Psoas muscle (tissue), 8 donors: Measurements from ENCODE around the gene CATSPERB. TPM values are rescaled to one million over a fixed set of nuclear protein-coding genes. Genes with fewer than 3 reads are reported as not detected.

ENCODE experiments used
- ATAC-seq, 4 donors: fragments of 200-7000 bp; cut with Tn5 transposase; one replicate each; pipeline ENCODE4 v1.9.1; 2020; ENCODE audit warnings: moderate library complexity in 3 of 4, mild to moderate bottlenecking in 2 of 4
- DNase-seq, 2 donors: peaks; one replicate each; pipeline ENCODE4 v3.0.0-alpha.2; 2020
- H3K27ac ChIP-seq: fragments of 200-600 bp; one replicate; pipeline ENCODE4 v1.8.0; 2022
- H3K27me3 ChIP-seq, 3 donors: fragments of 200-600 bp in 1 of 3; one replicate each; pipeline versions ENCODE4 v1.6.1 to v1.8.0; 2013 to 2022; ENCODE audit warnings: low read length in 2 of 3, mild to moderate bottlenecking in 2 of 3, moderate library complexity in 1 of 3; ENCODE audit not compliant: insufficient read depth in 3 of 3
- H3K36me3 ChIP-seq, 2 donors: fragments of 200-600 bp in 1 of 2; one replicate each; pipeline versions ENCODE4 v1.6.1 to v1.8.0; 2013 to 2022; ENCODE audit warnings: low read depth in 1 of 2, mild to moderate bottlenecking in 1 of 2, moderate library complexity in 1 of 2; ENCODE audit not compliant: insufficient read depth in 1 of 2
- H3K4me1 ChIP-seq: fragments of 200-600 bp; one replicate; pipeline ENCODE4 v1.8.0; 2022
- H3K4me3 ChIP-seq: fragments of 200-600 bp; one replicate; pipeline ENCODE4 v1.8.0; 2022; ENCODE audit warnings: mild to moderate bottlenecking
- H3K9me3 ChIP-seq: fragments of 200-600 bp; one replicate; pipeline ENCODE4 v1.8.0; 2022
- CTCF ChIP-seq: fragments of 200-600 bp; IDR thresholded peaks from one replicate; pipeline ENCODE4 v1.8.0; 2022; ENCODE audit warnings: antibody characterized with exemption
- WGBS, 3 donors: extraction: QIAGEN DNeasy Blood & Tissue Kit; methylation state at CpG; one replicate each; pipeline versions ENCODE4 v1.1.6 to v1.1.7; 2013; 5-methylcytosine and 5-hydroxymethylcytosine counted together
- intact Hi-C, 2 donors: fragments of 100-400 bp; cut with DNase I; formaldehyde crosslinking; loops; one replicate each; pipeline versions ENCODE4 v1.11.0 to v1.14.2; 2022
- polyA plus RNA-seq, 3 donors: library from polyadenylated mRNA; stranded (reverse); fragments of 200-250 nt; gene quantifications; one replicate each; pipeline ENCODE4 v1.2.3, GENCODE V29; 2013
- total RNA-seq, 4 donors: library from RNA; stranded (reverse); fragmentation: NEBNext Ultra II Directional in 2 of 4; extraction: Animal tissue kit (Norgen Biotek cat#: 25700) in 2 of 4; gene quantifications; one replicate each; pipeline versions ENCODE4 v1.2.1 to v1.2.4, GENCODE V29; 2021 to 2023
- donor health status: healthy with polysubstance abuse.
- donor health status: DM: no; HTN: no; CAD: no; lungs with moderate emphysema.
- donor health status: Bipolar disorder and iron deficiency.
- donor health status: healthy.
- donor health status: DM: yes; HTN: yes; CAD: no.
- donor health status: DM: no; HTN: no; CAD: no.
- donor health status: DM: no; HTN: no; CAD: no.
- donor health status: DM: yes; HTN: yes; CAD: no.

Gene CATSPERB
- total and polyA plus RNA-seq, 7 donors, result 0.03 to 0.52 (median 0.20) TPM

DNA sequence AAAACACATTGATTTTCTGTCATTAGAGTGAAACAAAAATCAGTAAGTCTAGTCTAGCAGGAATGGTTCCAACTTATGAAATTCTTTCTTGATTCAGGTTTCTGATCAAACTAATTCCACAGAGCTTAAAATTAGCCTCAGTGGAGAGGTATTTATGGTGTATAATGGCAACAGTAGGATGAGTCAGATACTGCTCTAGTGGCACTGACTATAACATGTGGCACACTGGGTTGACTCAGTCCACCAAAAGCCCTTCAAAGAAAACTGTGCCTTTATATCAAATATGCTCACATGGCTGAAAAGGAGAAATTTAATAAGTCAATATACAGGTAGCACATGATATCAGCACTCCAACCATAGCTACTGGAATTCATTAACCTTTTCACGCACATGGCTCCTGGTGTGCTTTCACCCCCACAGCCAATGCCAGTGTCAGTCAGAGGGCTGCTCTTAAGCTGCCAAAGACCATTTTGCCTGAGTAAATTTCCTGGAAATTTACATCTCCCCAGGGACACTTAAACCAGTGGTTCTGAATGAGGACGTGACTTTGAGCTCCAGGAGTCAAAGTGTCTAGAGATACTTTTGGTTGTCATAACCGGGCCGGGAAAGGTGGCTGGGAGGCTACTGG lies 21.7 kb upstream of the CATSPERB start:
- no peak for TF ChIP-seq CTCF
- WGBS, 3 donors, result 42 to 46% (median 42%) methylated on average over 4 of the region's 4 CpGs
- Histone ChIP-seq H3K27me3 (no peaks in the 10 kb centered on the region), H3K4me3 (no peak overlapping the region), H3K4me1 (no peaks in the 10 kb centered on the region), H3K9me3 (no peaks in the 10 kb centered on the region), H3K27ac (no peak overlapping the region), H3K36me3 (no peaks in the 10 kb centered on the region)
- ATAC-seq, result no peak
- DNase-seq, result no peak
- intact Hi-C loops, result no loop called here

- Histone ChIP-seq H3K9me3 (no peaks in the 10 kb centered on the region), H3K27ac (no peak overlapping the region), H3K36me3 (no peaks in the 10 kb centered on the region), H3K4me3 (no peak overlapping the region), H3K27me3 (no peaks in the 10 kb centered on the region), H3K4me1 (no peaks in the 10 kb centered on the region)
- no peak for ATAC-seq
- intact Hi-C loops, result no loop called here
- WGBS, 3 donors, result 24 to 35% (median 35%) methylated on average over 1 of the region's 1 CpG
- DNase-seq, result no peak
- no peak for TF ChIP-seq CTCF
Measured at GRCh38 chr14:91752961-91753360, 21.1 kb upstream of the CATSPERB start.

DNA sequence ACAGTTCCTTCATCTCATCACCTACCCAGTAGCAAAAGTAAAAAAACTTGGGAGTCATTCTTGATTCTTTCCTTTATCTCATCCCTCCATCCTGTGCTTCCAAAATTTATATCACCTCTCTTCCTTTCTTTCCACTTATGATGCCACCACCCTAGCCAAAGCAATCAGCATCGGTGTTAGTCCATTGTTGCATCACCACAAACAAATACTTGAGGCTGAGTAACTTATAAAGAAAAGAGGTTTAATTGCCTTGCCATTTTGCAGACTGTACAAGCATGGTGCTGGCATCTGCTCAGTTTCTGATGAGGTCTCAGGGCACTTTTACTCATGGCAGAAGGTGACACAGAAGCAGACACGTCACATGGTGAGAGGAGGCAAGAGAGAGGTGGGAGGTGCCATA lies 19.8 kb upstream of the CATSPERB start:
- DNase-seq, result no peak
- 82 to 92% (median 87%) methylated on average over 2 of the region's 2 CpGs for WGBS, 3 donors

GRCh38 chr14:91750634-91751198 lies 18.8 kb upstream of the CATSPERB start:
- intact Hi-C loops, result no loop called here
- Histone ChIP-seq H3K36me3 (no peaks in the 10 kb centered on the region), H3K27ac (no peak overlapping the region), H3K4me3 (no peak overlapping the region), H3K9me3 (no peaks in the 10 kb centered on the region), H3K27me3 (no peaks in the 10 kb centered on the region), H3K4me1 (no peaks in the 10 kb centered on the region)
- TF ChIP-seq CTCF, result no peak
- DNase-seq (no peak), ATAC-seq (no peak)
- WGBS, 3 donors, result 89 to 94% (median 91%) methylated on average over 3 of the region's 3 CpGs

More for the DNA sequence above, 19.8 kb upstream of the CATSPERB start:
- Histone ChIP-seq H3K4me3 (no peak overlapping the region), H3K9me3 (no peaks in the 10 kb centered on the region), H3K27me3 (no peaks in the 10 kb centered on the region), H3K27ac (no peak overlapping the region), H3K36me3 (no peaks in the 10 kb centered on the region), H3K4me1 (no peaks in the 10 kb centered on the region)
- no peak for ATAC-seq
- no peak for TF ChIP-seq CTCF
- intact Hi-C loops, result no loop called here

- Histone ChIP-seq H3K36me3 (no peaks in the 10 kb centered on the region), H3K27ac (no peak overlapping the region), H3K4me1 (no peaks in the 10 kb centered on the region), H3K9me3 (no peaks in the 10 kb centered on the region), H3K27me3 (no peaks in the 10 kb centered on the region), H3K4me3 (no peak overlapping the region)
- no peak for ATAC-seq
- intact Hi-C loops, result no loop called here
- DNase-seq, result no peak
- WGBS, 3 donors, result 41 to 49% (median 42%) methylated on average over 2 of the region's 2 CpGs
- TF ChIP-seq CTCF, result no peak
Measured at GRCh38 chr14:91749868-91750267, 18.0 kb upstream of the CATSPERB start.
